K562 (cell line): ENCODE data around the gene TUBB4B. TPM values are rescaled to one million over a fixed set of nuclear protein-coding genes. Genes with fewer than 3 reads are reported as not detected.

Experiments used
- BMI1 ChIP-seq: fragments of 150-350 bp; IDR thresholded peaks from 2 replicates; pipeline ENCODE4 v1.6.1; 2014; ENCODE audit warnings: low read length
- CHD4 ChIP-seq: fragments of 200-600 bp; sonication (generic); IDR thresholded peaks from 3 replicates; pipeline ENCODE4 v1.6.1; 2012; ENCODE audit warnings: low read depth, mild to moderate bottlenecking, mixed read lengths, low read length, inconsistent platforms; ENCODE audit not compliant: insufficient read depth, insufficient replicate concordance, poor library complexity, severe bottlenecking
- HLTF ChIP-seq: fragments of 450-650 bp; IDR thresholded peaks from 2 replicates; pipeline ENCODE4 v1.6.1; 2016
- NCOA6 ChIP-seq: fragments of 450-650 bp; IDR thresholded peaks from 2 replicates; pipeline ENCODE4 v1.6.1; 2017; ENCODE audit warnings: mild to moderate bottlenecking
- NFIC ChIP-seq: fragments of 450-650 bp; IDR thresholded peaks from 2 replicates; pipeline ENCODE4 v1.6.1; 2017; ENCODE audit warnings: mild to moderate bottlenecking, inconsistent platforms
- POLR2AphosphoS2 ChIP-seq: IDR thresholded peaks from 2 replicates; pipeline ENCODE4 v1.6.1; 2012; ENCODE audit warnings: low read length, improper control_type of control experiment
- PTTG1 ChIP-seq: fragments of 450-650 bp; IDR thresholded peaks from 2 replicates; pipeline ENCODE4 v1.6.1; 2016; ENCODE audit warnings: low read depth, mild to moderate bottlenecking, missing genetic modification characterization, missing compliant biosample characterization
- SMAD3 ChIP-seq: fragments of 450-650 bp; formaldehyde crosslinking; conservative IDR thresholded peaks from 2 replicates; pipeline ENCODE4 v1.4.0; 2020; ENCODE audit warnings: mild to moderate bottlenecking
- SOX6 ChIP-seq: fragments of 450-650 bp; IDR thresholded peaks from 2 replicates; pipeline ENCODE4 v1.6.1; 2014; ENCODE audit warnings: mild to moderate bottlenecking
- TBL1XR1 ChIP-seq, 2 experiments: IDR thresholded peaks; 2 replicates each; pipeline ENCODE4 v1.6.1; 2012; ENCODE audit warnings: improper control_type of control experiment in 2 of 2, low read length in 2 of 2, mild to moderate bottlenecking in 1 of 2
- ZFX ChIP-seq: sonication (generic); formaldehyde crosslinking; IDR thresholded peaks from 2 replicates; pipeline ENCODE4 v1.8.0; 2022; ENCODE audit warnings: mild to moderate bottlenecking, missing genetic modification reagents, moderate library complexity
- ZNF274 ChIP-seq: IDR thresholded peaks from 2 replicates; pipeline ENCODE4 v1.6.1; 2011; ENCODE audit warnings: low read depth, mild to moderate bottlenecking, low read length, moderate library complexity, borderline replicate concordance
- ZNF3 ChIP-seq: fragments of 250-450 bp; sonication (Bioruptor Pico); IDR thresholded peaks from 2 replicates; pipeline ENCODE4 v1.5.0; 2021; ENCODE audit warnings: mild to moderate bottlenecking, moderate library complexity
- ZNF561 ChIP-seq: fragments of 450-650 bp; formaldehyde crosslinking; conservative IDR thresholded peaks from 2 replicates; pipeline ENCODE4 v1.4.0; 2020; ENCODE audit warnings: mild to moderate bottlenecking, moderate library complexity
- ZNF668 ChIP-seq: fragments of 250-450 bp; sonication (Bioruptor Pico); IDR thresholded peaks from 2 replicates; pipeline ENCODE4 v1.8.0; 2022; ENCODE audit warnings: mild to moderate bottlenecking, inconsistent platforms
- ZNF707 ChIP-seq: fragments of 250-450 bp; sonication (Bioruptor Pico); conservative IDR thresholded peaks from 2 replicates; pipeline ENCODE4 v1.8.0; 2022; ENCODE audit warnings: inconsistent platforms, mild to moderate bottlenecking, moderate library complexity
- ZNF764 ChIP-seq: fragments of 250-450 bp; sonication (Bioruptor Pico); IDR thresholded peaks from 2 replicates; pipeline ENCODE4 v1.4.0; 2020; ENCODE audit warnings: low read depth, mild to moderate bottlenecking, moderate library complexity
- polyA plus RNA-seq, 8 experiments: library from polyadenylated mRNA; depleted of rRNA in 4 of 8; stranded (reverse) in 5 of 8; unstranded in 3 of 8; fragments of >200 nt; fragmentation: Nextera tagmentation in 2 of 8; fragmentation: Illumina TruSeq in 1 of 8; extraction: Ambion mirVana in 2 of 8; extraction: Trizol in 1 of 8; gene quantifications; 2 replicates each; pipeline versions ENCODE4 v1.2.1 to v1.2.3, GENCODE V29; 2011 to 2014; ENCODE audit warnings: inconsistent platforms in 1 of 8, missing spikeins in 1 of 8
- total RNA-seq, 7 experiments: library from RNA; depleted of rRNA in 6 of 7; stranded (reverse); fragments of >200 nt in 6 of 7; fragmentation: Illumina TruSeq in 2 of 7; extraction: Trizol in 2 of 7; gene quantifications; 2 replicates each; pipeline versions ENCODE4 v1.2.1 to v1.2.3, GENCODE V29; 2011 to 2021; ENCODE audit warnings: low replicate concordance in 1 of 7
- TF ChIP-seq, protein P1 (sequence below): fragments of 450-650 bp; IDR thresholded peaks from 2 replicates; pipeline ENCODE4 v1.6.1; 2017; ENCODE audit warnings: antibody characterized with exemption, mild to moderate bottlenecking
- TF ChIP-seq, protein P2 (sequence below): fragments of 250-450 bp; sonication (Bioruptor Pico); IDR thresholded peaks from 2 replicates; pipeline ENCODE4 v1.9.0; 2021; ENCODE audit warnings: mild to moderate bottlenecking, inconsistent platforms
- TF ChIP-seq, protein P3 (sequence below), 2 experiments: fragments of 250-450 bp in 1 of 2; fragments of 450-650 bp in 1 of 2; sonication (Bioruptor Pico) in 1 of 2; IDR thresholded peaks; 2 replicates each; pipeline versions ENCODE4 v1.6.1 to v1.8.0; 2016 to 2021; ENCODE audit warnings: mild to moderate bottlenecking in 2 of 2, moderate library complexity in 2 of 2, missing compliant biosample characterization in 1 of 2, missing genetic modification characterization in 1 of 2

Gene TUBB4B
- total and polyA plus RNA-seq, 9 of the 15 experiments (the other 6 are each of a cell fraction or from before 2014, with no cell fraction given) = 24.1 to 443 (median 268) TPM

DNA sequence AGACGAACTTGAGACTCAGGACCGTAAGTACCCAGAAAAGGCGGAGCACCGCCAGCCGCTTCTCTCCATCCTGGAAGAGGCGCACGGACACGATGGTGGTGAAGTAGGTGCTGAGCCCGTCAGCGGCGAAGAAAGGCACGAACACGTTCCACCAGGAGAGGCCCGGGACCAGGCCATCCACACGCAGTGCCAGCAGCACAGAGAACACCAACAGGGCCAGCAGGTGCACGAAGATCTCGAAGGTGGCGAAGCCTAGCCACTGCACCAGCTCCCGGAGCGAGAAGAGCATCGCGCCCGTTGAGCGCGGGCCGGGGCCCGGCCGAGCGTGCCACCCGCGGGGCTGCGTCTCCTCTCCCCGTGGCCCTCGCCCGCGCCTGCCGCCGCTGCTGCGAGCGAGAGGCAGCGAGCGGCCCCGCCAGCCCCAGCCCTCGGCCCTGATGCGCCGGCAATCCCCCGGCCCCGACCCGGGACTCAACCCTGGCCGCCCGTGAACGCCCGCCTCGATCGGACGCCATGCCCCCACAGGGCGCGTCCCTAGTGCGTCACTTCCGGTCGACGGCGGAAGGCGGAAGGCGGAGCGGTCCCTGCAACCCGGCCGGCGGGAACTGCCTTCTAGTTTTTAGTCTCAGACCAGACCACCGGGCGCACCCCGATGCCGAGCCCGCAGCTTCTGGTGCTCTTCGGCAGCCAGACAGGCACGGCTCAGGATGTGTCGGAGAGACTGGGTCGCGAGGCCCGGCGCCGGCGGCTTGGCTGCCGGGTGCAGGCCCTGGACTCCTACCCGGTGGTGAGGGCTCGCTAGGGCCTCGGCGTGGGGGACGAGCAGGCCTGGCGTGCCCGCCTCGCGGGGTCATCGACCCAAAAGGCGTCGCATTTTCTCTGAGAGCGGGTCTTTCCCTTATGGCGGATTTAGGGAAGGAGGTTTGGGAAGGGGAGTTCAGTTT lies 35.7 kb upstream of the TUBB4B start, which contains the start of the genes NDOR1 and TMEM203 (continued):
- TF ChIP-seq CHD4 (no peak), NFIC (peak; percentile 36), PTTG1 (tag) (no peak), TBL1XR1 (IDR thresholded peaks at IDR 0.05; ENCODE audit: low read length in 2 of 2) (0 out of 4 replicates have a peak, but pooled peaks of 1 of the 2 experiments have one; percentile 40), BMI1 (no peak), POLR2AphosphoS2 (no peak), NCOA6 (no peak), ZNF3 (no peak), HLTF (no peak), ZNF707 (CRISPR knock-in tag) (no peak), SMAD3 (CRISPR knock-in tag) (no peak), ZNF274 (no peak), SOX6 (peak; percentile 52; the same call in 1 of the 2 replicates), ZNF764 (no peak), ZNF561 (CRISPR knock-in tag) (no peak), ZFX (peak; percentile 88), ZNF668 (CRISPR knock-in tag) (no peak)
- TF ChIP-seq, protein P1, sequence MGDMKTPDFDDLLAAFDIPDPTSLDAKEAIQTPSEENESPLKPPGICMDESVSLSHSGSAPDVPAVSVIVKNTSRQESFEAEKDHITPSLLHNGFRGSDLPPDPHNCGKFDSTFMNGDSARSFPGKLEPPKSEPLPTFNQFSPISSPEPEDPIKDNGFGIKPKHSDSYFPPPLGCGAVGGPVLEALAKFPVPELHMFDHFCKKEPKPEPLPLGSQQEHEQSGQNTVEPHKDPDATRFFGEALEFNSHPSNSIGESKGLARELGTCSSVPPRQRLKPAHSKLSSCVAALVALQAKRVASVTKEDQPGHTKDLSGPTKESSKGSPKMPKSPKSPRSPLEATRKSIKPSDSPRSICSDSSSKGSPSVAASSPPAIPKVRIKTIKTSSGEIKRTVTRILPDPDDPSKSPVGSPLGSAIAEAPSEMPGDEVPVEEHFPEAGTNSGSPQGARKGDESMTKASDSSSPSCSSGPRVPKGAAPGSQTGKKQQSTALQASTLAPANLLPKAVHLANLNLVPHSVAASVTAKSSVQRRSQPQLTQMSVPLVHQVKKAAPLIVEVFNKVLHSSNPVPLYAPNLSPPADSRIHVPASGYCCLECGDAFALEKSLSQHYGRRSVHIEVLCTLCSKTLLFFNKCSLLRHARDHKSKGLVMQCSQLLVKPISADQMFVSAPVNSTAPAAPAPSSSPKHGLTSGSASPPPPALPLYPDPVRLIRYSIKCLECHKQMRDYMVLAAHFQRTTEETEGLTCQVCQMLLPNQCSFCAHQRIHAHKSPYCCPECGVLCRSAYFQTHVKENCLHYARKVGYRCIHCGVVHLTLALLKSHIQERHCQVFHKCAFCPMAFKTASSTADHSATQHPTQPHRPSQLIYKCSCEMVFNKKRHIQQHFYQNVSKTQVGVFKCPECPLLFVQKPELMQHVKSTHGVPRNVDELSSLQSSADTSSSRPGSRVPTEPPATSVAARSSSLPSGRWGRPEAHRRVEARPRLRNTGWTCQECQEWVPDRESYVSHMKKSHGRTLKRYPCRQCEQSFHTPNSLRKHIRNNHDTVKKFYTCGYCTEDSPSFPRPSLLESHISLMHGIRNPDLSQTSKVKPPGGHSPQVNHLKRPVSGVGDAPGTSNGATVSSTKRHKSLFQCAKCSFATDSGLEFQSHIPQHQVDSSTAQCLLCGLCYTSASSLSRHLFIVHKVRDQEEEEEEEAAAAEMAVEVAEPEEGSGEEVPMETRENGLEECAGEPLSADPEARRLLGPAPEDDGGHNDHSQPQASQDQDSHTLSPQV = 0 out of 2 replicates have a peak, but pooled peaks have one; percentile 30
- TF ChIP-seq, protein P2, sequence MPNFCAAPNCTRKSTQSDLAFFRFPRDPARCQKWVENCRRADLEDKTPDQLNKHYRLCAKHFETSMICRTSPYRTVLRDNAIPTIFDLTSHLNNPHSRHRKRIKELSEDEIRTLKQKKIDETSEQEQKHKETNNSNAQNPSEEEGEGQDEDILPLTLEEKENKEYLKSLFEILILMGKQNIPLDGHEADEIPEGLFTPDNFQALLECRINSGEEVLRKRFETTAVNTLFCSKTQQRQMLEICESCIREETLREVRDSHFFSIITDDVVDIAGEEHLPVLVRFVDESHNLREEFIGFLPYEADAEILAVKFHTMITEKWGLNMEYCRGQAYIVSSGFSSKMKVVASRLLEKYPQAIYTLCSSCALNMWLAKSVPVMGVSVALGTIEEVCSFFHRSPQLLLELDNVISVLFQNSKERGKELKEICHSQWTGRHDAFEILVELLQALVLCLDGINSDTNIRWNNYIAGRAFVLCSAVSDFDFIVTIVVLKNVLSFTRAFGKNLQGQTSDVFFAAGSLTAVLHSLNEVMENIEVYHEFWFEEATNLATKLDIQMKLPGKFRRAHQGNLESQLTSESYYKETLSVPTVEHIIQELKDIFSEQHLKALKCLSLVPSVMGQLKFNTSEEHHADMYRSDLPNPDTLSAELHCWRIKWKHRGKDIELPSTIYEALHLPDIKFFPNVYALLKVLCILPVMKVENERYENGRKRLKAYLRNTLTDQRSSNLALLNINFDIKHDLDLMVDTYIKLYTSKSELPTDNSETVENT (CRISPR knock-in tag) = peak; percentile 74
- TF ChIP-seq, protein P3, sequence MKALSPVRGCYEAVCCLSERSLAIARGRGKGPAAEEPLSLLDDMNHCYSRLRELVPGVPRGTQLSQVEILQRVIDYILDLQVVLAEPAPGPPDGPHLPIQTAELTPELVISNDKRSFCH (CRISPR knock-in tag; IDR thresholded peaks at IDR 0.05) = no peak
- TF ChIP-seq, protein P3 (tag; IDR thresholded peaks at IDR 0.05) = 0 out of 2 replicates have a peak, but pooled peaks have one; percentile 19
